ENCODE data around the gene OR13F1. TPM values are rescaled to one million over a fixed set of nuclear protein-coding genes. Genes with fewer than 3 reads are reported as not detected.

Gene OR13F1
- total RNA-seq, 1 experiment from 2014 or later, result not detected

- Histone ChIP-seq H3T11ph (ENCODE audit: low read length) (no peak overlapping the region), H3K4ac (ENCODE audit: low read depth, low read length) (no peak overlapping the region), H3K4me1 (ENCODE audit: insufficient read depth, low read length) (no peaks in the 10 kb centered on the region), H2BK20ac (ENCODE audit: low read depth, low read length, poor library complexity, severe bottlenecking) (no peak overlapping the region), H3K79me2 (ENCODE audit: insufficient read depth, low read length) (no peaks in the 10 kb centered on the region), H2AFZ (ENCODE audit: low read length) (no peak overlapping the region), H2BK120ac (ENCODE audit: low read depth, low read length, poor library complexity, severe bottlenecking) (no peak overlapping the region), H2BK5ac (ENCODE audit: insufficient read length, low read length) (no peak overlapping the region), H3K14ac (ENCODE audit: insufficient read depth, low read length) (no peak overlapping the region), H2BK15ac (ENCODE audit: low read depth, low read length) (no peak overlapping the region), H4K20me1 (ENCODE audit: control insufficient read depth, insufficient read depth, insufficient read length) (no peaks in the 10 kb centered on the region), H2AK5ac (ENCODE audit: insufficient read length, low read length) (no peak overlapping the region), H3K23ac (ENCODE audit: insufficient read length, low read depth, low read length) (no peak overlapping the region), H4K8ac (replicated peaks; ENCODE audit: insufficient read length, low read depth, low read length) (no peak overlapping the region), H3K27ac (ENCODE audit: insufficient read length, low read depth, low read length) (no peak overlapping the region), H3K23me2 (ENCODE audit: insufficient read length, low read depth, low read length, poor library complexity, severe bottlenecking) (no peaks in the 10 kb centered on the region), H4K91ac (ENCODE audit: insufficient read length, low read depth, low read length) (no peak overlapping the region), H4K5ac (ENCODE audit: insufficient read length, low read depth, low read length) (no peak overlapping the region), H3K79me1 (ENCODE audit: insufficient read depth, low read depth, low read length, poor library complexity, severe bottlenecking) (no peaks in the 10 kb centered on the region), H3K56ac (ENCODE audit: insufficient read length, low read depth, low read length) (no peak overlapping the region), H2BK12ac (ENCODE audit: insufficient read length, low read depth, low read length) (no peak overlapping the region), H3K18ac (ENCODE audit: insufficient read length, low read depth, low read length) (no peak overlapping the region), H3K9me3 (ENCODE audit: control insufficient read depth, low read depth, low read length) (no peaks in the 10 kb centered on the region), H3K27me3 (ENCODE audit: insufficient read depth, low read length) (no peaks in the 10 kb centered on the region), H3K4me2 (ENCODE audit: insufficient read depth, insufficient read length, low read length) (no peak overlapping the region), H3K9ac (ENCODE audit: extremely low read depth, insufficient read length, low read length) (no peak overlapping the region)
- Mint-ChIP-seq H3K4me3 (no peak overlapping the region), H3K27ac (no peak overlapping the region), H3K36me3 (ENCODE audit: insufficient read depth in 1 of 3, low read depth in 3 of 3) (no peaks in the 10 kb centered on the region), H3K9me3 (no peaks in the 10 kb centered on the region), H3K4me1 (no peaks in the 10 kb centered on the region), H3K27me3 (ENCODE audit: low read depth) (no peaks in the 10 kb centered on the region)
- DNase-seq, result no peak
- no peak for TF ChIP-seq CTCF (conservative IDR thresholded peaks at IDR 0.05)
- no CpG with 5 or more reads among the region's 5 CpGs for WGBS (ENCODE audit: extremely low coverage, insufficient read length, low lambda C conversion rate)
Measured at GRCh38 chr9:104482921-104483570, 21.0 kb upstream of the OR13F1 start.
